Prostate gland (tissue), 2 donors: ENCODE measurements around the gene ANGEL1.

Experiments
- CTCF ChIP-seq, 4 experiments: fragments of 200-600 bp in 2 of 4; fragments of 450-650 bp in 2 of 4; sonication (generic) in 2 of 4; IDR thresholded peaks; 1 replicate in 3 of 4; 2 replicates in 1 of 4; pipeline ENCODE4 v1.5.1; 2016 to 2019; ENCODE audit warnings: antibody characterized with exemption in 4 of 4, mild to moderate bottlenecking in 2 of 4, moderate library complexity in 2 of 4
- POLR2A ChIP-seq: fragments of 450-650 bp; IDR thresholded peaks from one replicate; pipeline ENCODE4 v1.6.1; 2016; ENCODE audit warnings: antibody characterized with exemption, mild to moderate bottlenecking
- POLR2AphosphoS5 ChIP-seq: sonication (generic); formaldehyde crosslinking; IDR thresholded peaks from one replicate; pipeline ENCODE4 v1.6.1; 2017; ENCODE audit warnings: antibody characterized with exemption

- TF ChIP-seq CTCF (IDR thresholded peaks at IDR 0.05) = no peak
- TF ChIP-seq POLR2A = no peak
- no peak for TF ChIP-seq POLR2AphosphoS5
These were observed 36.0 kb downstream of the ANGEL1 start for GRCh38 chr14:76776428-76777251.
